Subcutaneous adipose tissue (tissue), 4 donors: ENCODE results near the gene DHDH. TPM values are rescaled to one million over a fixed set of nuclear protein-coding genes. Genes with fewer than 3 reads are reported as not detected.

Experiments used
- CTCF ChIP-seq: fragments of 450-650 bp; IDR thresholded peaks from one replicate; pipeline ENCODE4 v1.5.1; 2016; ENCODE audit warnings: low read depth, mild to moderate bottlenecking, control low read depth, antibody characterized with exemption, moderate library complexity
- small RNA-seq: library from RNA; depleted of rRNA; stranded (forward); fragments of <200 nt; gene quantifications from one replicate; pipeline ENCODE3, GENCODE V24; 2016
- total RNA-seq, 4 donors: library from RNA; depleted of rRNA; stranded (reverse); fragments of >200 nt; gene quantifications; one replicate each; pipeline ENCODE4 v1.1.0, GENCODE V29; 2016

The DHDH gene
- total RNA-seq, 4 donors from 2014 or later, result 1.1 TPM; not detected in 3

- no peak for TF ChIP-seq CTCF
Observed at GRCh38 chr19:48991011-48991609, 57.6 kb downstream of the DHDH start.

- TF ChIP-seq CTCF, result no peak
Observed at GRCh38 chr19:48991873-48992580, 58.5 kb downstream of the DHDH start.

- no peak for TF ChIP-seq CTCF
Observed at GRCh38 chr19:48992581-48993174, 59.2 kb downstream of the DHDH start.

GRCh38 chr19:48993175-48994034 is 59.9 kb downstream of the DHDH start, which contains the start of the genes GYS1 and RUVBL2:
Gene GYS1 (minus strand): TSS chr19:48993309. CDS start chr19:48993112, 197 bp downstream.
Gene RUVBL2 (plus strand): TSS chr19:48993887. CDS start chr19:48993912, 25 bp downstream.
- no peak for TF ChIP-seq CTCF

- no peak for TF ChIP-seq CTCF
Observed at GRCh38 chr19:48994035-48994386, 60.5 kb downstream of the DHDH start.

Small RNA genes within 50 kb of the gene (small RNA-seq; reads per million reads assigned to genes)
- gene AC026803.1, result not detected

Other genes starting within 250 kb of the DHDH start
- gene FUT2, start 237.7 kb upstream of the DHDH start, total RNA-seq, result not detected
- under 1 TPM in 1 of 4 donors, not detected in 3; 0.51 TPM for gene MAMSTR, start 214.0 kb upstream of the DHDH start, total RNA-seq
- gene RASIP1, start 193.1 kb upstream of the DHDH start, total RNA-seq, result 10 to 100 TPM in 3 of 4 donors, 1 to 10 TPM in 1; 4.1 to 38.1 (median 11.5) TPM
- under 1 TPM in 1 of 4 donors, not detected in 3; 0.75 TPM for gene IZUMO1, start 186.8 kb upstream of the DHDH start, total RNA-seq
- 1 to 10 TPM; 1.0 to 7.2 (median 4.4) TPM for gene FUT1, start 181.1 kb upstream of the DHDH start, total RNA-seq
- not detected for gene FGF21, start 178.2 kb upstream of the DHDH start, total RNA-seq
- gene BCAT2, start 122.7 kb upstream of the DHDH start, total RNA-seq, result 10 to 100 TPM; 25.4 to 71.6 (median 40.1) TPM
- 10 to 100 TPM in 3 of 4 donors, 1 to 10 TPM in 1; 6.4 to 19.0 (median 13.8) TPM for gene HSD17B14, start 97.2 kb upstream of the DHDH start, total RNA-seq
- gene PLEKHA4, start 65.1 kb upstream of the DHDH start, total RNA-seq, result 10 to 100 TPM in 1 of 4 donors, 1 to 10 TPM in 3; 5.7 to 27.3 (median 8.5) TPM
- 10 to 100 TPM; 30.5 to 81.7 (median 48.3) TPM for gene PPP1R15A, start 61.3 kb upstream of the DHDH start, total RNA-seq
- gene TULP2, start 35.0 kb upstream of the DHDH start, total RNA-seq, result under 1 TPM in 1 of 4 donors, not detected in 3; 0.22 TPM
- 100 to 1,000 TPM; 128 to 480 (median 313) TPM for gene NUCB1, start 33.4 kb upstream of the DHDH start, total RNA-seq
- 10 to 100 TPM; 21.0 to 37.2 (median 31.2) TPM for gene BAX, start 21.2 kb downstream of the DHDH start, total RNA-seq
- gene FTL, start 31.6 kb downstream of the DHDH start, total RNA-seq, result over 10,000 TPM in 3 of 4 donors, 1,000 to 10,000 TPM in 1; 7,770 to 28,830 (median 13,714) TPM
- gene GYS1, start 59.6 kb downstream of the DHDH start, total RNA-seq, result 10 to 100 TPM; 15.1 to 86.3 (median 34.5) TPM
- 10 to 100 TPM; 34.3 to 62.5 (median 49.4) TPM for gene RUVBL2, start 60.2 kb downstream of the DHDH start, total RNA-seq
- gene LHB, start 83.4 kb downstream of the DHDH start, total RNA-seq, result not detected
- gene CGB3, start 90.6 kb downstream of the DHDH start, total RNA-seq, result not detected
- gene CGB2, start 98.2 kb downstream of the DHDH start, total RNA-seq, result not detected
- not detected for gene CGB1, start 103.2 kb downstream of the DHDH start, total RNA-seq
- gene CGB5, start 110.1 kb downstream of the DHDH start, total RNA-seq, result not detected
- gene CGB8, start 115.4 kb downstream of the DHDH start, total RNA-seq, result not detected
- 1 to 10 TPM in 1 of 4 donors, not detected in 3; 1.3 TPM for gene CGB7, start 124.0 kb downstream of the DHDH start, total RNA-seq
- gene NTF4, start 131.1 kb downstream of the DHDH start, total RNA-seq, result not detected
- not detected for gene KCNA7, start 139.0 kb downstream of the DHDH start, total RNA-seq
- gene SNRNP70, start 151.8 kb downstream of the DHDH start, total RNA-seq, result 100 to 1,000 TPM; 122 to 164 (median 152) TPM
- gene LIN7B, start 180.7 kb downstream of the DHDH start, total RNA-seq, result 1 to 10 TPM in 3 of 4 donors, not detected in 1; 6.6 to 9.0 (median 7.1) TPM
- 1 to 10 TPM in 3 of 4 donors, not detected in 1; 1.1 to 6.5 (median 1.5) TPM for gene C19orf73, start 185.4 kb downstream of the DHDH start, total RNA-seq
- 1 to 10 TPM in 3 of 4 donors, under 1 TPM in 1; 0.68 to 5.7 (median 2.4) TPM for gene PPFIA3, start 185.8 kb downstream of the DHDH start, total RNA-seq
- 1 to 10 TPM in 2 of 4 donors, under 1 TPM in 2; 0.49 to 3.8 (median 1.7) TPM for gene HRC, start 221.7 kb downstream of the DHDH start, total RNA-seq
- gene TRPM4, start 224.1 kb downstream of the DHDH start, total RNA-seq, result 10 to 100 TPM in 3 of 4 donors, 1 to 10 TPM in 1; 6.5 to 25.8 (median 11.8) TPM